ENCODE data around the gene NKTR.

The NKTR gene

GRCh38 chr3:42600958-42601675 is 631 bp downstream of the NKTR start:
- peak overlapping the region; percentile 73 for H3K4me3 ChIP-seq (ENCODE audit: low read length)
- no peaks in the 10 kb centered on the region for H3K27me3 ChIP-seq (ENCODE audit: control insufficient read depth, insufficient read depth, low read length)
- H3K9ac ChIP-seq (ENCODE audit: low read depth, low read length), result peak overlapping the region; percentile 84
- peaks cover 24% of the 10 kb centered on the region for H3K4me1 ChIP-seq (ENCODE audit: control insufficient read depth, insufficient read depth, low read length)
- H3K36me3 ChIP-seq (ENCODE audit: insufficient read depth, low read length), result peaks cover 16% of the 10 kb centered on the region
- peak overlapping the region; percentile 87 for H3K4me2 ChIP-seq (ENCODE audit: low read length)
- no peaks in the 10 kb centered on the region for H3K9me3 ChIP-seq (replicated peaks; ENCODE audit: low read length)

- H3K4me1 ChIP-seq (ENCODE audit: control insufficient read depth, insufficient read depth, low read length), result peaks cover 24% of the 10 kb centered on the region
- no peaks in the 10 kb centered on the region for H3K9me3 ChIP-seq (replicated peaks; ENCODE audit: low read length)
- H3K4me2 ChIP-seq (ENCODE audit: low read length), result peak overlapping the region; percentile 87
- H3K36me3 ChIP-seq (ENCODE audit: insufficient read depth, low read length), result peaks cover 11% of the 10 kb centered on the region
- peak overlapping the region; percentile 73 for H3K4me3 ChIP-seq (ENCODE audit: low read length)
- H3K27me3 ChIP-seq (ENCODE audit: control insufficient read depth, insufficient read depth, low read length), result no peaks in the 10 kb centered on the region
- H3K9ac ChIP-seq (ENCODE audit: low read depth, low read length), result peak overlapping the region; percentile 84
These were observed 1.6 kb downstream of the NKTR start for GRCh38 chr3:42601896-42602581.

- H3K4me3 ChIP-seq (ENCODE audit: low read length), result no peak overlapping the region
- H3K9me3 ChIP-seq (replicated peaks; ENCODE audit: low read length), result no peaks in the 10 kb centered on the region
- H3K4me1 ChIP-seq (ENCODE audit: control insufficient read depth, insufficient read depth, low read length), result peaks cover 24% of the 10 kb centered on the region
- H3K4me2 ChIP-seq (ENCODE audit: low read length), result peak overlapping the region; percentile 87
- no peaks in the 10 kb centered on the region for H3K27me3 ChIP-seq (ENCODE audit: control insufficient read depth, insufficient read depth, low read length)
- H3K36me3 ChIP-seq (ENCODE audit: insufficient read depth, low read length), result peaks cover 14% of the 10 kb centered on the region
- H3K9ac ChIP-seq (ENCODE audit: low read depth, low read length), result no peak overlapping the region
These were observed 2.5 kb downstream of the NKTR start for GRCh38 chr3:42602961-42603360.

GRCh38 chr3:42605546-42606173 is 5.2 kb downstream of the NKTR start:
- Histone ChIP-seq H3K4me3 (ENCODE audit: low read length) (no peak overlapping the region), H3K4me1 (ENCODE audit: control insufficient read depth, insufficient read depth, low read length) (peaks cover 21% of the 10 kb centered on the region), H3K9me3 (replicated peaks; ENCODE audit: low read length) (no peaks in the 10 kb centered on the region), H3K36me3 (ENCODE audit: insufficient read depth, low read length) (peaks cover 23% of the 10 kb centered on the region), H3K27me3 (ENCODE audit: control insufficient read depth, insufficient read depth, low read length) (no peaks in the 10 kb centered on the region), H3K9ac (ENCODE audit: low read depth, low read length) (no peak overlapping the region), H3K4me2 (ENCODE audit: low read length) (peak overlapping the region; percentile 12)

- no peak overlapping the region for H3K4me2 ChIP-seq (ENCODE audit: low read length)
- no peaks in the 10 kb centered on the region for H3K27me3 ChIP-seq (ENCODE audit: control insufficient read depth, insufficient read depth, low read length)
- no peaks in the 10 kb centered on the region for H3K9me3 ChIP-seq (replicated peaks; ENCODE audit: low read length)
- peaks cover 28% of the 10 kb centered on the region for H3K36me3 ChIP-seq (ENCODE audit: insufficient read depth, low read length)
- H3K4me1 ChIP-seq (ENCODE audit: control insufficient read depth, insufficient read depth, low read length), result peaks cover 11% of the 10 kb centered on the region
- no peak overlapping the region for H3K4me3 ChIP-seq (ENCODE audit: low read length)
- H3K9ac ChIP-seq (ENCODE audit: low read depth, low read length), result no peak overlapping the region
These were observed 8.1 kb downstream of the NKTR start for GRCh38 chr3:42608581-42608980.

GRCh38 chr3:42610976-42611375 is 10.5 kb downstream of the NKTR start:
- no peak overlapping the region for H3K4me2 ChIP-seq (ENCODE audit: low read length)
- no peaks in the 10 kb centered on the region for H3K27me3 ChIP-seq (ENCODE audit: control insufficient read depth, insufficient read depth, low read length)
- H3K4me3 ChIP-seq (ENCODE audit: low read length), result no peak overlapping the region
- H3K9me3 ChIP-seq (replicated peaks; ENCODE audit: low read length), result no peaks in the 10 kb centered on the region
- H3K9ac ChIP-seq (ENCODE audit: low read depth, low read length), result no peak overlapping the region
- H3K36me3 ChIP-seq (ENCODE audit: insufficient read depth, low read length), result peaks cover 21% of the 10 kb centered on the region
- H3K4me1 ChIP-seq (ENCODE audit: control insufficient read depth, insufficient read depth, low read length), result peaks cover 3% of the 10 kb centered on the region

GRCh38 chr3:42612217-42612616 is 11.7 kb downstream of the NKTR start:
- Histone ChIP-seq H3K4me2 (ENCODE audit: low read length) (no peak overlapping the region), H3K4me1 (ENCODE audit: control insufficient read depth, insufficient read depth, low read length) (peaks cover 2% of the 10 kb centered on the region), H3K36me3 (ENCODE audit: insufficient read depth, low read length) (peaks cover 16% of the 10 kb centered on the region), H3K9me3 (replicated peaks; ENCODE audit: low read length) (no peaks in the 10 kb centered on the region), H3K4me3 (ENCODE audit: low read length) (no peak overlapping the region), H3K9ac (ENCODE audit: low read depth, low read length) (no peak overlapping the region), H3K27me3 (ENCODE audit: control insufficient read depth, insufficient read depth, low read length) (no peaks in the 10 kb centered on the region)

- Histone ChIP-seq H3K4me3 (ENCODE audit: low read length) (no peak overlapping the region), H3K4me2 (ENCODE audit: low read length) (no peak overlapping the region), H3K9ac (ENCODE audit: low read depth, low read length) (no peak overlapping the region), H3K36me3 (ENCODE audit: insufficient read depth, low read length) (peaks cover 14% of the 10 kb centered on the region), H3K27me3 (ENCODE audit: control insufficient read depth, insufficient read depth, low read length) (no peaks in the 10 kb centered on the region), H3K9me3 (replicated peaks; ENCODE audit: low read length) (no peaks in the 10 kb centered on the region), H3K4me1 (ENCODE audit: control insufficient read depth, insufficient read depth, low read length) (peaks cover 2% of the 10 kb centered on the region)
These were observed 12.4 kb downstream of the NKTR start for GRCh38 chr3:42612928-42613327.

GRCh38 chr3:42613462-42613861 is 13.0 kb downstream of the NKTR start:
- Histone ChIP-seq H3K9ac (ENCODE audit: low read depth, low read length) (no peak overlapping the region), H3K4me1 (ENCODE audit: control insufficient read depth, insufficient read depth, low read length) (peaks cover 2% of the 10 kb centered on the region), H3K4me3 (ENCODE audit: low read length) (no peak overlapping the region), H3K36me3 (ENCODE audit: insufficient read depth, low read length) (peaks cover 10% of the 10 kb centered on the region), H3K9me3 (replicated peaks; ENCODE audit: low read length) (no peaks in the 10 kb centered on the region), H3K4me2 (ENCODE audit: low read length) (no peak overlapping the region), H3K27me3 (ENCODE audit: control insufficient read depth, insufficient read depth, low read length) (no peaks in the 10 kb centered on the region)

- peaks cover 76% of the 10 kb centered on the region for H3K36me3 ChIP-seq (ENCODE audit: insufficient read depth, low read length)
- no peak overlapping the region for H3K4me3 ChIP-seq (ENCODE audit: low read length)
- no peaks in the 10 kb centered on the region for H3K27me3 ChIP-seq (ENCODE audit: control insufficient read depth, insufficient read depth, low read length)
- no peak overlapping the region for H3K9ac ChIP-seq (ENCODE audit: low read depth, low read length)
- no peaks in the 10 kb centered on the region for H3K4me1 ChIP-seq (ENCODE audit: control insufficient read depth, insufficient read depth, low read length)
- H3K9me3 ChIP-seq (replicated peaks; ENCODE audit: low read length), result no peaks in the 10 kb centered on the region
- H3K4me2 ChIP-seq (ENCODE audit: low read length), result no peak overlapping the region
These were observed 31.1 kb downstream of the NKTR start for GRCh38 chr3:42631620-42632019.

GRCh38 chr3:42632146-42632545 is 31.7 kb downstream of the NKTR start:
- Histone ChIP-seq H3K27me3 (ENCODE audit: control insufficient read depth, insufficient read depth, low read length) (no peaks in the 10 kb centered on the region), H3K4me2 (ENCODE audit: low read length) (no peak overlapping the region), H3K9ac (ENCODE audit: low read depth, low read length) (no peak overlapping the region), H3K4me3 (ENCODE audit: low read length) (no peak overlapping the region), H3K4me1 (ENCODE audit: control insufficient read depth, insufficient read depth, low read length) (no peaks in the 10 kb centered on the region), H3K9me3 (replicated peaks; ENCODE audit: low read length) (no peaks in the 10 kb centered on the region), H3K36me3 (ENCODE audit: insufficient read depth, low read length) (peaks cover 81% of the 10 kb centered on the region)

All from skeletal muscle satellite cell (primary cell).